GM12891 (cell line): ENCODE data around the gene RMDN2.

ENCODE experiments used
- POLR2A ChIP-seq: IDR thresholded peaks from 2 replicates; pipeline ENCODE4 v1.6.1; 2011; ENCODE audit warnings: low read depth, low read length, control low read depth
- POLR2AphosphoS5 ChIP-seq: IDR thresholded peaks from 2 replicates; pipeline ENCODE4 v1.6.1; 2011; ENCODE audit warnings: low read depth, low read length, control low read depth

DNA sequence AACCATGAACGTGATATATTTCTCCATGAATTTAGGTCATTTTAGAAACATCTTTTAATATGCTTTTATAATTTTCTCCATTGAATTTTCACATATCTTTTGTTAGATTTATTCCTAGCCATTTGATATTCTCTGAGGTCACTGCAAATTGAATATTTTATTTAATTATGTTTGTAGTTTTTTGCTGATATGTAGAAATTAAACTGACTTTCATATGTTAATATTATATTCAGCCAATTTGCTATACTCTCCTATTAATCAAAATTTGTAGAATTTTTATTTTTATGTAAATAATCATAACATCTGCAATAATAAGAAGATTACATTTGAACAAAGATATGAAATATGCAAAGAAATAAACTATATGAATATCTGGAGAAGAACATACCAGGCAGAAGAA lies 46.9 kb downstream of the RMDN2 start:
- TF ChIP-seq POLR2A, result no peak
- no peak for TF ChIP-seq POLR2AphosphoS5
